ENCODE results near the gene SNTB2. TPM values are rescaled to one million over a fixed set of nuclear protein-coding genes. Genes with fewer than 3 reads are reported as not detected.
A peak's percentile ranks its signal among the peaks of the same experiment; 100 is the strongest.

SNTB2 gene
- total and polyA plus RNA-seq, 9 of the 15 experiments (the other 6 are each of a cell fraction or from before 2014, with no cell fraction given): 1.2 to 13.7 (median 5.7) TPM

DNA sequence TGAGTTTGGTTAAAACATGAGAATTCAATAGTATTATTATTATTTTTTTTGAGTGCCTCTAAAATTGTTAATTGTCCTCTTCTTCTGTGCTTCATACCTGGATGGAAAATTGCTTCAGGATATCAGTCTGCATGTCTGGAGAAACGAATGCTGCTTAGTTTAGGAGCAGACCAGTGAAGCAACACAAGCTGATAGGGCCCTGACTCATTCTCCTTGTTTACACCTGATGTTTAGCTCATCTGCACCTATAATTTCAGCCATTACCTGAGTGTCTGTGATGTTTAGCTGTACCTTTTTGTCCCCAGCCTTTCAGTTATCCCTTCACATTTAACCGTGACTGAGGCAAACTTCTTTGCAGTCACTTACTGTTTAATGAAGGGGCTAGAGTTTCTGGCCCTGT lies 14.8 kb downstream of the SNTB2 start:
- Histone ChIP-seq H3K79me2 (ENCODE audit: control insufficient read depth, insufficient read depth, low read length) (no peaks in the 10 kb centered on the region; the same call in 2 of the 3 replicates), H3K9ac (ENCODE audit: insufficient read depth in 1 of 2, low read depth in 2 of 2, low read length in 2 of 2) (no peak overlapping the region), H4K20me1 (replicated peaks; ENCODE audit: control insufficient read depth, insufficient read depth, low read length) (no peaks in the 10 kb centered on the region), H3K4me2 (ENCODE audit: insufficient read depth, low read length) (no peak overlapping the region), H2AFZ (ENCODE audit: low read depth, low read length) (no peak overlapping the region), H3K27ac (ENCODE audit: extremely low read depth, low read depth, low read length) (no peak overlapping the region), H3K4me1 (replicated peaks in 1 of 2; ENCODE audit: control insufficient read depth in 2 of 2, insufficient read depth in 2 of 2, low read length in 2 of 2) (no peaks in the 10 kb centered on the region; a peak in 1 of 5 replicates), H3K27me3 (ENCODE audit: control insufficient read depth in 2 of 2, insufficient read depth in 2 of 2, low read length in 2 of 2) (no peaks in the 10 kb centered on the region), H3K4me3 (no peak overlapping the region), H3K36me3 (ENCODE audit: control insufficient read depth, insufficient read depth, low read length) (no peaks in the 10 kb centered on the region), H3K9me3 (replicated peaks; ENCODE audit: control insufficient read depth, insufficient read depth, low read depth, low read length) (no peaks in the 10 kb centered on the region), H3K9me1 (ENCODE audit: control insufficient read depth, insufficient read depth, low read length) (no peaks in the 10 kb centered on the region)
- intact Hi-C loops (cut with micrococcal nuclease): no loop called here
- FAIRE-seq: no peak
- WGBS (ENCODE audit: insufficient coverage, low coverage, missing lambda C conversion rate): 45% methylated on average over 2 of the region's 2 CpGs
- no peak for DNase-seq (ENCODE audit: extremely low read depth in 1 of 4, low spot score in 3 of 4)
- POLR2A ChIA-PET: no interaction called here
- CTCF ChIA-PET (ENCODE audit: low intra/inter-chr PET ratio): no interaction called here
- no TSS peak for BruUV-seq (replicated peaks)
- TF ChIP-seq, protein P1, sequence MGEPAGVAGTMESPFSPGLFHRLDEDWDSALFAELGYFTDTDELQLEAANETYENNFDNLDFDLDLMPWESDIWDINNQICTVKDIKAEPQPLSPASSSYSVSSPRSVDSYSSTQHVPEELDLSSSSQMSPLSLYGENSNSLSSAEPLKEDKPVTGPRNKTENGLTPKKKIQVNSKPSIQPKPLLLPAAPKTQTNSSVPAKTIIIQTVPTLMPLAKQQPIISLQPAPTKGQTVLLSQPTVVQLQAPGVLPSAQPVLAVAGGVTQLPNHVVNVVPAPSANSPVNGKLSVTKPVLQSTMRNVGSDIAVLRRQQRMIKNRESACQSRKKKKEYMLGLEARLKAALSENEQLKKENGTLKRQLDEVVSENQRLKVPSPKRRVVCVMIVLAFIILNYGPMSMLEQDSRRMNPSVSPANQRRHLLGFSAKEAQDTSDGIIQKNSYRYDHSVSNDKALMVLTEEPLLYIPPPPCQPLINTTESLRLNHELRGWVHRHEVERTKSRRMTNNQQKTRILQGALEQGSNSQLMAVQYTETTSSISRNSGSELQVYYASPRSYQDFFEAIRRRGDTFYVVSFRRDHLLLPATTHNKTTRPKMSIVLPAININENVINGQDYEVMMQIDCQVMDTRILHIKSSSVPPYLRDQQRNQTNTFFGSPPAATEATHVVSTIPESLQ (CRISPR knock-in tag; IDR thresholded peaks at IDR 0.05): no peak
- TF ChIP-seq FOXK2 (conservative IDR thresholded peaks at IDR 0.05 in 1 of 2, IDR thresholded peaks at IDR 0.05 in 1 of 2; ENCODE audit: low read depth in 2 of 2): 0 out of 4 replicates have a peak, but pooled peaks have one; percentile 20 to 45
- peak; percentile 33; the same call in 1 of the 3 replicates for ATAC-seq
- in situ Hi-C loops (cut with MboI): no loop called here

DNA sequence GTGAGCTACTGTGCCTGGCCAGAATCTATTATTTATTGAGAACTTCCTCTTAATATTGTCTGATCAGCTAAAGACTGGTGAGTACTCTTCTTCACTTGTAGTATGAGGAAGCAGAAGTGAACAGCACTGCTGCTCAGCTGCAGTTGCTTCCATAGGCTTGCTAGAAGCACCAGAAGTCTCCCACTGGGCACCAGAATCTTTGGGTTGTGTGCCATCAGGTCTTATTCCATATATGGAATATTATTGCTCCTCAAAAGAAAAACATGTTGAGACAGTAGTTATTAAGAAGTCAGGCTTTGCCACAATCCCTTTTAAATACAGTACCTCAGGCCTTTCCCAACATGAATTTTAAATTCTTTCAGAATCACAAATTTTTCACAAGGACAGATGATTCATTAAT lies 17.2 kb downstream of the SNTB2 start:
- H3K27me3 ChIP-seq (ENCODE audit: control insufficient read depth in 2 of 2, insufficient read depth in 2 of 2, low read length in 2 of 2): no peaks in the 10 kb centered on the region
- BruUV-seq (replicated peaks): no TSS peak
- in situ Hi-C loops (cut with MboI): no loop called here
- H3K9me1 ChIP-seq (ENCODE audit: control insufficient read depth, insufficient read depth, low read length): no peaks in the 10 kb centered on the region
- no peaks in the 10 kb centered on the region for H4K20me1 ChIP-seq (replicated peaks; ENCODE audit: control insufficient read depth, insufficient read depth, low read length)
- no peak overlapping the region for H3K9ac ChIP-seq (ENCODE audit: insufficient read depth in 1 of 2, low read depth in 2 of 2, low read length in 2 of 2)
- DNase-seq (ENCODE audit: extremely low read depth in 1 of 4, low spot score in 3 of 4) (no peak), ATAC-seq (no peak), FAIRE-seq (no peak)
- H3K4me1 ChIP-seq (replicated peaks in 1 of 2; ENCODE audit: control insufficient read depth in 2 of 2, insufficient read depth in 2 of 2, low read length in 2 of 2): no peaks in the 10 kb centered on the region; a peak in 1 of 5 replicates
- H3K79me2 ChIP-seq (ENCODE audit: control insufficient read depth, insufficient read depth, low read length): no peaks in the 10 kb centered on the region; the same call in 2 of the 3 replicates
- H2AFZ ChIP-seq (ENCODE audit: low read depth, low read length): no peak overlapping the region
- intact Hi-C loops (cut with micrococcal nuclease): no loop called here
- no peak overlapping the region for H3K4me3 ChIP-seq
- H3K4me2 ChIP-seq (ENCODE audit: insufficient read depth, low read length): no peak overlapping the region
- ChIA-PET POLR2A (interaction anchor here (2.2 kb wide), 1 partner anchor 10 kb away, joined by 9 read pairs; no protein-coding TSS in a partner anchor), CTCF (ENCODE audit: low intra/inter-chr PET ratio) (no interaction called here)
- no peak overlapping the region for H3K27ac ChIP-seq (ENCODE audit: extremely low read depth, low read depth, low read length)
- H3K9me3 ChIP-seq (replicated peaks; ENCODE audit: control insufficient read depth, insufficient read depth, low read depth, low read length): no peaks in the 10 kb centered on the region
- no peaks in the 10 kb centered on the region for H3K36me3 ChIP-seq (ENCODE audit: control insufficient read depth, insufficient read depth, low read length)
- TF ChIP-seq MCM5 (IDR thresholded peaks at IDR 0.05; ENCODE audit: low read depth) (no peak), MEF2D (tag; conservative IDR thresholded peaks at IDR 0.05; ENCODE audit: low read depth) (no peak), ZNF644 (tag; IDR thresholded peaks at IDR 0.05; ENCODE audit: low read depth) (no peak)
- TF ChIP-seq, protein P2, sequence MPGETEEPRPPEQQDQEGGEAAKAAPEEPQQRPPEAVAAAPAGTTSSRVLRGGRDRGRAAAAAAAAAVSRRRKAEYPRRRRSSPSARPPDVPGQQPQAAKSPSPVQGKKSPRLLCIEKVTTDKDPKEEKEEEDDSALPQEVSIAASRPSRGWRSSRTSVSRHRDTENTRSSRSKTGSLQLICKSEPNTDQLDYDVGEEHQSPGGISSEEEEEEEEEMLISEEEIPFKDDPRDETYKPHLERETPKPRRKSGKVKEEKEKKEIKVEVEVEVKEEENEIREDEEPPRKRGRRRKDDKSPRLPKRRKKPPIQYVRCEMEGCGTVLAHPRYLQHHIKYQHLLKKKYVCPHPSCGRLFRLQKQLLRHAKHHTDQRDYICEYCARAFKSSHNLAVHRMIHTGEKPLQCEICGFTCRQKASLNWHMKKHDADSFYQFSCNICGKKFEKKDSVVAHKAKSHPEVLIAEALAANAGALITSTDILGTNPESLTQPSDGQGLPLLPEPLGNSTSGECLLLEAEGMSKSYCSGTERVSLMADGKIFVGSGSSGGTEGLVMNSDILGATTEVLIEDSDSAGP (CRISPR knock-in tag; IDR thresholded peaks at IDR 0.05): no peak
- TF ChIP-seq, protein P3, sequence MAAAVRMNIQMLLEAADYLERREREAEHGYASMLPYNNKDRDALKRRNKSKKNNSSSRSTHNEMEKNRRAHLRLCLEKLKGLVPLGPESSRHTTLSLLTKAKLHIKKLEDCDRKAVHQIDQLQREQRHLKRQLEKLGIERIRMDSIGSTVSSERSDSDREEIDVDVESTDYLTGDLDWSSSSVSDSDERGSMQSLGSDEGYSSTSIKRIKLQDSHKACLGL (CRISPR knock-in tag; IDR thresholded peaks at IDR 0.05; ENCODE audit: borderline replicate concordance, poor library complexity, severe bottlenecking): no peak
- TF ChIP-seq, protein P4, sequence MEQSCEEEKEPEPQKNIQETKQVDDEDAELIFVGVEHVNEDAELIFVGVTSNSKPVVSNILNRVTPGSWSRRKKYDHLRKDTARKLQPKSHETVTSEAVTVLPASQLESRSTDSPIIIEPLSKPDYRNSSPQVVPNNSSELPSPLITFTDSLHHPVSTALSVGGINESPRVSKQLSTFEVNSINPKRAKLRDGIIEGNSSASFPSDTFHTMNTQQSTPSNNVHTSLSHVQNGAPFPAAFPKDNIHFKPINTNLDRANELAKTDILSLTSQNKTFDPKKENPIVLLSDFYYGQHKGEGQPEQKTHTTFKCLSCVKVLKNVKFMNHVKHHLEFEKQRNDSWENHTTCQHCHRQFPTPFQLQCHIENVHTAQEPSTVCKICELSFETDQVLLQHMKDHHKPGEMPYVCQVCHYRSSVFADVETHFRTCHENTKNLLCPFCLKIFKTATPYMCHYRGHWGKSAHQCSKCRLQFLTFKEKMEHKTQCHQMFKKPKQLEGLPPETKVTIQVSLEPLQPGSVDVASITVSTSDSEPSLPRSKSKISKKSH (CRISPR knock-in tag; IDR thresholded peaks at IDR 0.05): no peak

Data from K562 (cell line).